ENCODE results near the gene POLE4. TPM values are rescaled to one million over a fixed set of nuclear protein-coding genes. Genes with fewer than 3 reads are reported as not detected.

POLE4 gene
- total RNA-seq, 2 donors from 2014 or later, result 15.1 to 19.8 TPM

DNA sequence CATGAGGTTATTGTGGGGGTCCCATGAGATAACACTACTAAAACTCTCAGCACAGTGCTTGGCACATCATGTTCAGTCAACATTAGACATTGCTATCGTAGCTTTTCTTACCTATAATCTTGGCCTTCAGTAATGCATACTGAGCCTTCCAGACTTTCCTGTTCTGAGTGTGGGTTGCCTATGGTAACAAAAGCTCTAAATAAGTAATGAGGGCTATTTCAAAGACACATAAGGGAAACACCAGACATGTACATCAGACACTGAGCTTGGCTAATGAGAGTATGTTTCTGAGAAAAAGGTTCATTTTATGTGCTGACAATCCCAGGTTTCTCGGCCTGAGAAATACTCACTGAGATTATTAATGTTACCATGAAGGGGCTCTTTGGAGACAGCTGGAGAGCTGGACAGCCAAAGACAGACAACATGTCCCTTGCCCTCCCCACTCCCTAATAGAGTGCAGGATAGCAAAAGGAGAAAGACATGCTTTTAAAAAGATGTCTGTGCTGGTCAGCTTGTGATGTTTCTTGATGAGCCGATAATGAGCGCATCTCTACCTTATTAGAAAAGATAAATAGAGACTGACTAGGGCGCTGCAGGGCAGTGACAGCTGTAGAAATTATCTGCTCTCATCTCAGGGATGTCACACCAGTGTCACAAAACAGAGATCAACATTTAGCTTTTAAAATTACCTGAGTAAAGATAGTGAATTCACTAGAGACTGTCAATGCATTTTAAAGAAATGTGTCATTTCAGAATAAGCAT is 25.4 kb downstream of the POLE4 start:
- H3K9me3 ChIP-seq, result no peaks in the 10 kb centered on the region
- H3K4me3 ChIP-seq, result no peak overlapping the region
- no peaks in the 10 kb centered on the region for H3K27me3 ChIP-seq
- H3K27ac ChIP-seq, result no peak overlapping the region
- TF ChIP-seq CTCF (IDR thresholded peaks at IDR 0.05), result no peak
- no peaks in the 10 kb centered on the region for H3K4me1 ChIP-seq
- no peak for DNase-seq (ENCODE audit: low spot score)
- H3K36me3 ChIP-seq, result no peaks in the 10 kb centered on the region

GRCh38 chr2:74984947-74985637 is 26.6 kb downstream of the POLE4 start:
- no peaks in the 10 kb centered on the region for H3K27me3 ChIP-seq
- TF ChIP-seq CTCF (IDR thresholded peaks at IDR 0.05), result no peak
- DNase-seq (ENCODE audit: low spot score), result no peak

GRCh38 chr2:74985978-74986609 is 27.7 kb downstream of the POLE4 start:
- Histone ChIP-seq H3K4me1 (no peaks in the 10 kb centered on the region), H3K27me3 (no peaks in the 10 kb centered on the region), H3K36me3 (no peaks in the 10 kb centered on the region), H3K9me3 (no peaks in the 10 kb centered on the region), H3K27ac (no peak overlapping the region), H3K4me3 (no peak overlapping the region)
- DNase-seq (ENCODE audit: low spot score), result no peak
- no peak for TF ChIP-seq CTCF (IDR thresholded peaks at IDR 0.05)

More at GRCh38 chr2:74984947-74985637, 26.6 kb downstream of the POLE4 start:
- Histone ChIP-seq H3K4me3 (no peak overlapping the region), H3K27ac (no peak overlapping the region), H3K9me3 (no peaks in the 10 kb centered on the region), H3K36me3 (no peaks in the 10 kb centered on the region), H3K4me1 (no peaks in the 10 kb centered on the region)

- H3K4me1 ChIP-seq, result no peaks in the 10 kb centered on the region
- H3K27me3 ChIP-seq, result no peaks in the 10 kb centered on the region
- DNase-seq (ENCODE audit: low spot score), result no peak
- H3K9me3 ChIP-seq, result no peaks in the 10 kb centered on the region
- no peak overlapping the region for H3K4me3 ChIP-seq
- TF ChIP-seq CTCF (IDR thresholded peaks at IDR 0.05), result no peak
- H3K36me3 ChIP-seq, result no peaks in the 10 kb centered on the region
- no peak overlapping the region for H3K27ac ChIP-seq
Observed at GRCh38 chr2:74991977-74992376, 33.5 kb downstream of the POLE4 start.

DNA sequence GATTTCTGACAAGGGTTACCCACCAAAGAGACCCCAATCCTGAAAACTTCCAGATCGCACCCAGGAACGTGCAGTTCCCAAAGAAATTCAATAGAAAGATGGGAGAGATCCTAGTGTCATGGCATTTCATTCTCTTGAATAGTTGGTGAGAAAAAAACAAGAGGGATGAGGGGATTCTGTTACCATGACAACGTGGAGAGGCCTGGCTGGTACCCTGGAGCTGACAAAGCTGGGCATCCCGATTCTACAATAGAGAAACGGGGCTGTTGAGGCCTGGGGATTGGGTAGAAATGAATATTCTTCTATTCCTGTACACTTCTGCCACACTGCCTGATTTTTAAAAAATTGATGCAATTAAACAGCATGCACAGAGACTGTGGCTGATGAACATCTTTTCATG is 41.0 kb downstream of the POLE4 start:
- H3K4me3 ChIP-seq, result no peak overlapping the region
- no peak overlapping the region for H3K27ac ChIP-seq
- TF ChIP-seq CTCF (IDR thresholded peaks at IDR 0.05), result no peak
- no peaks in the 10 kb centered on the region for H3K36me3 ChIP-seq
- no peak for DNase-seq (ENCODE audit: low spot score)
- peaks cover 0 to 7% of the 10 kb centered on the region in 2 donors for H3K9me3 ChIP-seq
- no peaks in the 10 kb centered on the region for H3K4me1 ChIP-seq
- no peaks in the 10 kb centered on the region for H3K27me3 ChIP-seq

Data from right atrium auricular region (tissue), 2 donors.